NCI-H2107 (cell line): ENCODE results near the gene FYCO1.

ENCODE experiments used
- DNase-seq: peaks from one replicate; lab custom pipeline; 2025; lab: John Stamatoyannopoulos, UW

Gene FYCO1

DNA sequence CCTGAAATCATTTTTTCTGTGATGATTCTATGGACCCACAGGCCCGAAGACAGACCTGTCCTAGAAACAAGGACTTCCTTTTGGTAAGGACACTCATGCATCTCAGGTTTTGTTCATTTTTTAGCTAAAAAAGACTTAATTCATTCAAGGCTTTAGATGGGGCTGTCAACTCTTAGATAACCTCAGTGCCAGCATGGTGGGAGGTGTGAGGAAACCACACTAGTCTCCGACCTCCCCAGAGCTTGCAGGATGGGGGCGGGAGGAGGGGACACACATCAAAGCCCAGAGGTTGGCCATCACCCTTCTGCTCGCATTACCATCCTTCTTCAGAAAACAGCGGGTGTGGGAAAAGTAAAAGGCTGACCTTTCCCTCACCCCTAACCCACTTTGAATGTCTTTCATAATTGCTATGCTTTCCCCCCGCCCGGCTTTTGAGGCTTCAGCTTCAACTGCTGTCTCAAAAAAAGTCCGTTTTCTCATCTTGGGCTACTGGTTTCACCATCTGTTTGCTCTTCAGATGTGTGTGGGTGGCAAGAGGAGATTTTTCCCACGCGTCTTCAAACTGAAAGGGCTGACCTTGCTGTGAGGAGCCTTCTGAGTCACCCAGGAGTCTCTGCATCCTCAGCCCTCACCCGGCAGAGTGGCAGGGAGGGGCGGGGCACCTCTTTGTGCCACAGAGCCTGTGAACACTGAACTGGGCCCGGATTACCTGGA, 79.9 kb downstream of the FYCO1 start:
- DNase-seq: no peak

DNA sequence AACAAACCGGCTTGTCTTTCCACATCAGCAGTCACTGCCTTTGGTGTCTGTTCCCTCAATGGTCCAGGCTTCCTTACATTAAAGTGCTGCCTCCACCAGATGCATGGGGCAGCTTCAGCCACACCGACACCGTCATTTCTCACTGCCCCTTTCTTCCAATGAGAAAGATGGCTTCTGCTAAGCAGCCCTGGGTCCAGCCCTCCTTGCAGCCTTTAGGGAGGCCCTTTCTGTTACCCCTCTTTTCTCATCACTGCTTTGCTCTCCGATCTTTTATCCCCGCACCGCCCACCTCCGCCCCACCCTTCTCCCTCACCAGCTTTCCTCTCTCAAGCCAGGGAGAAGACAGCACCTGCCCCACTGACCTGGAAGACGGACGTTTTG, 80.6 kb downstream of the FYCO1 start:
- DNase-seq: no peak

DNA sequence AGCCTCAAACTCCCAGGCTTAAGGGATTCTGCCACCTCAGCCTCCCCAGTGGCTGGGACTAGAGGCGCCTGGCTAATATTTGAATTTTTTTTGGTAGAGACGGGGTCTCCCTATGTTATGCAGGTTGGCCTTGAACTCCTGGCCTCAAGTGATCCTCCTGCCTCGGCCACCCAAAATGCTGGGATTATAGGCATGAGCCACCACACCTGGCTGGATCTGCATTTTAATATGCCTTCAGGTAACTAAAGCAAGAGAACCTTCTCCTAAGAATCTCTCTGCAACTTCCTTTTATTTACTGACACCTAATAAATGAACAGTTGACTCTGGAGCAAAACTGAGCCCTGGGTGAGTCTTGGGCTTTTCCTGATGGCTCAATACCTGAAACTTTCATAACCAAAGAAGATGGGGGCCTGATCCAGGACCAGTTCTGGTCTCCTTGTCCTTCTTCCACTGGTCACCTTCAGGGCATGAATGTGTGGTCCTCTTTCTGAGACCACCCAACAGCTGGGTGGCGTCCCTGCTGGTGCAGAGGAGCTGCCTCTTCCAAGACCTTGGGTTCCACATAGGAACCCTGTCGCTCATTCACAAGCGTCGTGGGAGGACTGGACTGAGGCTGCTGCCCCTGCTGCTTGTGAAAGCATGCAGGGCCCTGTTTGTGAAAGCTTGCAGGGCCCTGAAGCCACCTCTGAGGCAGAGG, 81.1 kb downstream of the FYCO1 start:
- no peak for DNase-seq

DNA sequence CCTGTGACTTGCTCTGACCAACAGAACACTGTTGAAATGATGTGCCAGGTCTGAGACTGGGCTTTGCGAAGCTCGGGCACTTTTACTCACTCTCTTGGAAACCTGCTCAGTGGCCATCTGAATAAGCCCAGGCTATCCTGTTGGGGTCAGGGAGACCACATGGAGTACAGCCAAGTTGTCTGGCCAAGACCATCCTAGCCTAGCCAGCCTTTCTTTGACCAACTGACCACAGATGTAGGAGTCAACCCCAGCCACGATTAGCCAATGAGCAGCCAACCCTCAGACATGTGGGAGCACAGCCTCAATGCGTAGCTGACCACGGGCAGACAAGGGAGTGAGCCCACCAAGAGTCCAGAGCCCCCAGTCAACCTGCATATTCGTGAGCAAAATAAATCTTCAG, 83.2 kb downstream of the FYCO1 start:
- no peak for DNase-seq

DNA sequence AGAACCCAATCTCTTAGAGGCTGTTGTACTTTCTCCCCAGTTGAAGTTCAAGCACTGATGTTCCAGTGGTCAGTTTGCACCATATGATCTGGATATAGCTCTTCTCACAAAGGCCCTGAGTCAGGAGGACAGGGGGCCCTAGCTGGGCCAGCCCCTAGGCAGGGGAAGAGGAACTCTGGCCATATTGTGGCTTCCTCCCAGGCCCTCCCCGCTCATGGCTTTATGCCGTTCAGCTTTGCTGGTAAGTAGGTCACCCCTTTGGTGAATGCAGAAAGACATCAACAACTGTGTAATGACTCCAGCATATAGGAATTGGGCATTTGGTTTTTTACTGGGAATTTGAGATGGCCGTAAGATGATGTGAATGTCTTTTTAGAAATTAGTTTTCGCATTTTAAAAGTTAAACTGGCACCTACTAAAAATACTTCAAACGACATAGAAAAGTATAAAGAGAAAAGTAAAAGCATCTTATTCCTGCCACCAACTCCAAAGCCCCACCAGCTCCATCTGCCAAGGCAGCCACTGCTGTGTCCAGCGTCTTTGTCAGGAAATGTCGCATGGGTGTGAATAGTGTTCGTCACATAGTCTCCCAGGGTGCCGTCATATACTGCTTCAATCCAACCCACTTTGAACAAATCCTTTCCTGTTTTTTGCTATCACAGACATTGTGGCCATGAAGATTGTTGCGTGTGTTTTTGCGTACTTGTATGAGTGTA, 84.0 kb downstream of the FYCO1 start:
- DNase-seq: no peak

DNA sequence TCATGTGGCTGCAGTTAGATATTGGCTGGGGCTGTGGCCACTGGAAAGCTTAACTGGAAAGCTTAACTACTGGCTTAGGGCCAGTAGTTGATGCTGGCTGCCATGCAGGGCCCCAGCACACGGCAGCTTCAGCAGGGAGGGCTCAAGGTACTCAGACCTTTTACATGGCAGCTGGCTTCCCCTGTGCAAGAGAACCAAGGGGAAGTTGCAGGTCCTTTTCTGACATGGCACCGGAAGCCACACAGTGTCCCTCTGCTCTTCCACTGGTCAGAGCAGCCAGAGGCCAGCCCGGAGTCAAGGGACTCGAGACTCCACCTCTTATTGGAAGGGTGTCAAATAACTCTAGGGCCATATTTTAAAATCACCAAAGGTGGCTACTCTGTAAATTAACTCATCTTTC, 84.7 kb downstream of the FYCO1 start:
- DNase-seq: no peak

DNA sequence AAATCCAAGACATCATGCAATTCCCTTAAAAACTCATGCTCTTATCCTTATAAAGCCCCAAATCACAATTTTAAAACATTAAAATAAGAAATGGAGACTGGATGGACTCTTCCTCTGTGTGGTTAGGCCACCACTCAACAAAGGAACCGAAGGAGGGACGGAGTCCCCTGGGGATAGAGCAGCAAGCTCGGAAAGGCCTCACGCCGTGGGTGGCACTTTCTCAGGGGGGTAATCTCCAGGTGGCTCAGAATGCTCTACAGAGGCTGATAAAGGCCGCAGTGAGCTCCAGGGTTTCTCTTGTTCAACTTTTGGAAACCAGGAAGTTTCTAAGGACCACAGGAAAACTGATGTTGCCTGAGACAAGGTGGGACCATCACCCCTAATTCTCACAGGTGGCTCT, 86.1 kb downstream of the FYCO1 start:
- DNase-seq: no peak

DNA sequence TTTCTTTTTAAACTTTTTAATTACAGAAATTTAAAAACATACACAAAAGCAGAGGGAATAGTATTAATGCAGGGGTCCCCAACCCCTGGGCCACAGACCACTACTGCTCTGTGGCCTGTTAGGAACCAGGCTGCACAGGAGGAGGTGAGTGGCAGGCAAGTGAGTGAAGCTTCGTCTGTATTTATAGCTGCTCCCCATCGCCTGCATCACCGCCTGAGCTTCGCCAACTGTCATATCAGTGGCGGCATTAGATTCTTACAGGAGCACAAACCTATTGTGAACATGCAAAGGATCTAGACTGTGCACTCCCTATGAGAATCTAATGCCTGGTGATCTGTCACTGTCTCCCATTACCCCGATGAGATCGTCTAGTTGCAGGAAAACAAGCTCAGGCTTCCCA, 86.9 kb downstream of the FYCO1 start:
- no peak for DNase-seq

DNA sequence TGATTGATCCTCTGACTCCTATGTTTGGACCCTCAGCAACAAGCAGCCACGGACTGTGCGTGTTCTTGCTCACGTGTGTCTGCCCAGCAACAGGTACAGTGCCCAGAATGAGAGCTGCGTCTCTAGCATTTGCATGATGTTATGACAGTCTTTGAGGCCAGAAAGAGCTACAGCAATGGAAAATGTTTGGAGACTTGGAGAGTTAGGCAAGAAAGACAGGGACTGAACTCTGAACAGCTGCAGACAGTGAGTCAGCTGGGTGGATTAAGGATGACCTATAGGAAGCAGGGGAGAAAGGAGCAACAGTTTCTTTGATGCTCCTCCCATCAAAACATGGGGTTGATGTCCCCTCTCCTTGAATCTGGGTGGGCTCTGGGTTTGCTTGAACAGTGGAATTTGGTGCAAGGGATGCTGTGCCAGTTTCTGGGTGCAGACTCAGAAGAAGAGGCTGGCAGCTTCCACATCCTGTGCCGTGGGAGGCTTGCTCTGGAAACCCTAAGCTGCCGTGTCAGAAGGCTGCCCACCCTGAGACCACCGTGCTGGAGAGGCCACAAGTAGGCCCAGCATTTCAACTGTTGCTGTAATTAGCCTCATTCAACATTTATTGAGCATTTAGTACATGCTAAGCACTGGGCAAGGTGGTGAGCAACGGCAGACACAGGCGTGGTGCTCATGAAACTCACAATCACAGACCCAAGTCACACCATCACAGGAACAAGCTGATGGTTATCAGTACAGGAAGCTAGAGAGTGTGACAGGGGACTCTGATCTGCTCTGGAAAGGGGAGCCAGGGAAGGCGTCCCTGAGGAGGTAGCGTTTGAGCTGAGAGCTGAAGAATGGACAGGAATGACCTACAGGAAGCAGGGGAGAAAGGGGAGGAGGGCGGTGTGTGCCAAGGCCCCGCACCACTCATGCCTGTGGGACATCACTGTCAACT, 87.6 kb downstream of the FYCO1 start:
- no peak for DNase-seq

DNA sequence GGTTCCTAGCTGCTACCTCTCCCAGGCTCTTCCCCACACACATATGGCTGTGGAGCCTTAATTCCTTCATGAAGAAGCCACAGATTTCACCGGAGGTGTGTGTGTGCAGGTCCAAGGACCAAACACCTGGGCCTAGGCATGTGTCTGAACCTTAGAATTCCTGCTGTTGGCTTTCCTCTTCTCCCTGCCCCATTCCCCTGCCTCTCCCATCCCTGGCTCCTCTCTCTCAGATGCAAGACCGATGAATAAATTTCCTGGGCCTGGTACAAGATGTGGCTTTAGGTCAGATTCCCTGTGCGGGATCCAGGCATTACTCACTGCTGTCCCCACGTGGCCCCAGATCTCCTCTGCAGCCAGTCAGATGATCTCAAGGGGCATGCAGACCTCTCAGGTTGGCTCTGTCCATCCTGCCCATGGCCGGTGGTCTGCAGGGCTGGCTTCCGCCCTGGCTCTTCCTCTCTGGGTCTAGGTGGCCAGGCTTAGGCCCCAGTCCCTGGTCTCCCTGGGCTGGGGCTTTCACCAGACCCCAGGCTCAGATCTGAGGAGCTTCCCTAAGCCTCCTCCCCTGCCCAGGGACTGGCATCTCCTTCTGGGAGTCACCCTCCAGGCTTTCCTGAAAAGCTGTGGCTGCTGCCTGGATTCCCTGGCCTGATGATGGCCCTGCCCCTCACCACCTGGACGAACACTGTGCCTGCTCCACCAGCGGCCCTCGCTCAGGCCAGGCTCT, 88.8 kb downstream of the FYCO1 start:
- no peak for DNase-seq

DNA sequence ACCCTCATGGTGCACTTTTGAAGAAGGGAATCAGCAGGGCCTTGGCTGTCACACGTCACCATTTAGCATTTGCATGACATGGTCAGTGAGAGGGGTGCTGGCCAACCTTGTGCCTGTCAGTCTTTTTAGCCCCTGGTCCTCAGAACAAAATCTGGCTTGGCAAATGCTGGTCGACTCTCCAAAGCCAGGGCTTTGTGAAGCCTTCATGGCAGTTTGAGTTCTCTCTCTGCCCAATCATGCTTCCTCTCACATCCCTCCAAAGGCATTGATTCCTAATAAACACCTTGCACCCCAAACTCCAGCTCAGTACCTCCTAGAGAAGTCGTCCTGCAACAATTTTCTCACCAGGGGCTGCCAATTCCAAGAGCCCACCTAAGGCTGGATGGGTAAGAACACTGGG, 89.9 kb downstream of the FYCO1 start:
- DNase-seq: no peak

DNA sequence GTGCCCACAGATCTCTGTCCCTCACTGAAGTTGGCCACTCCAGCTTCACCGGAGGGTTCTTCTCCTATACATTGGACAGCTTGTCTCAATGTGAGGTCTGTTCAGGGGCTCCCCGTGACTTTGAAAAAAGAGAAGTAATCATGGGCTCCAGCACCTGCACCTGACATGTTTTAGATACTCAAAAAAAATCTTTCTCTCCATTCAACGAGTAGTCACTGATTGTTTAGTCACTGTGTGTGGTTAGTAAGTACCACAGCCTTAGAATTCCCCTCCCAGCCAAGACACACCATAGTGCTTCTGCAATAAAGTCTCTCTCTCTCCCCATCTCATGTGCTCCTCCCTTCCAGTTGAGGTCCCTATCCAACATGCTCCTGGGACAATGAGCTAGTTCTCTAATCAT, 90.7 kb downstream of the FYCO1 start:
- no peak for DNase-seq

DNA sequence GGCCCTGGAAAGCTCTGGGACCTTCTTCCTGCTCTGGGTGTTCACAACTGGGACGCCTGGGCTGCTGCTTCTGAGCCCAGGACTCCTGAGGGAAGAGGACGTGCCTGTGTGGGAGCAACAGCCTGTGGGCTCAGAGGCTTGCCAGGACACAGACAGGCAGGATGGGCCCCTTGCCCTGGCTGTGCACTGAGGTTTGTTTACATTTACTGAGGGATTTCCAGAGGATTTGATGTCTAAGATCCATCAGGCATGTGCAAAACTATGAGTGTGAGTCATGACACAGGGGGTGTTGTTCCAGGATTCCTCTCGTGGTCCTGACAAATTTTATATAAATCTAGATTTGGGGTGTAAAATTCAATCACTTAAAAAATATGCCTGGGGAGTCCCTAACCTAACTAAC, 98.7 kb downstream of the FYCO1 start:
- no peak for DNase-seq

DNA sequence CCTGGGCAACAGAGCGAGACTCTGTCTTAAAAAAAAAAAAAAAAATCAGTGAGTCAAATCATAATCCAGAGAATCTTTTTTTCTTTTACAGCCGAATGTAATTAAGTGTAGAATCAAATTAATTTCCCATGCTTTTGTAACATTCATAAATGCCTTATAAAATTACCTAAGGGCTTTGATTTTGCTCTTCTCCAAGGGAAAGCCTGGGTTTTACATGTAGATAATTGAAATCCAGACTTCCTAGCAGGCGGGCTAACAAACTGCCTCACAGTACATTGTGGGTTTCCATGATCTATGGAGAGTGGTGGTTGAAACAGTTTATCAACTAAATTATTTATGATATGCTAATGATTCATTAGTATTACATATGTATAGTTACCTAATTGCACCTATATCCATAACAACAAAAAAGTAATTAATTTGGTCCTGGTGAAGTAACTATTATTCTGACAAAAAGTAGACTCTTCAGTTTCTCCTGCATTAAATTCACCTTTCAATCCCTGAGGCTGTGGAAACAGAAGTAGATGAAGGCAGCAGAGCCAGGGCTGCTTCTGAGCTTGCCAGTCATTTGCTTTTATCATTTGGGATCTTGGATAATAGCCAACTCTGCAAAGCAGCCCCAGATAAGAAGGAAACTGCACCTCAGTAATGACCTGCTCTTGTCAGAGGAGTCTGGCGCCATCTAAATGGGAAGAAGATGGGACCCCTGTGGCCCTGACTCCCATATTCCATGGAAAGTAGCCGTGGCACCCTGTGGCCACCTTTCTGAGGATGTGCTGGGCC, 99.7 kb downstream of the FYCO1 start:
- DNase-seq: no peak

DNA sequence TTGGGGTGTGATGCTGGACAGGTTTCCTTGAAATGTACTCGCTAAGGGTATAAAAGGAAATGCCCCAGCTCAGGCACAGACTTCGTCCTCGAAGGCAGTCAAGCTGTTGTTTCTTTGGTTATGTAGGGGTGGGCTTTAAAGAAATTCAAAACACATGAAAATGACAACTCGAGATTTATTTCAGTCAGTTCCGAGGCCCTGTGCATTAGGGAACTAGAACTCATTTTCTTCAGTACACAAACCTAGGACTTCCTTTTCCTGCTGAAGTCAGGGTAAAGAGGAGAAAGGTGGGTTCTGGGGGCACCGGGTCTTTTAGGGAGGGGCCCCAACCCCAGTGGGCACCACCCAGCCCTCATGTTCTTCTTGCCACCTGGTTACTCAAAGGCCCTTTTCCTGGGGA, 101.6 kb downstream of the FYCO1 start:
- DNase-seq: no peak

DNA sequence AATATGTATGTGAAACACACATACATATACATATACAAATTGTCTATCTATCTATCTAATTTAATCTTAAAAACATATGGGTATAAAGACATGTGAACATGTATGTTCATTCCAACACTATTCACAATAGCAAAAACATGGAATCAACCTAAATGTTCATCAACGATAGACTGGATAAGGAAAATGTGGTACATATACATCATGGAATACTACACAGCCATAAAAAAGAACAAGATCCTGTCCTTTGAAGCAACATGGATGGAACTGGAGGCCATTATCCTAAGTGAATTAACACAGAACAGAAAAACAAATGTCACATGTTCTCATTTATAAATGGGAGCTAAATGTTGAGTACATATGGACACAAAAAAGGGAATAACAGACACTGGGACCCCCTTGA, 103.5 kb downstream of the FYCO1 start:
- DNase-seq: no peak

DNA sequence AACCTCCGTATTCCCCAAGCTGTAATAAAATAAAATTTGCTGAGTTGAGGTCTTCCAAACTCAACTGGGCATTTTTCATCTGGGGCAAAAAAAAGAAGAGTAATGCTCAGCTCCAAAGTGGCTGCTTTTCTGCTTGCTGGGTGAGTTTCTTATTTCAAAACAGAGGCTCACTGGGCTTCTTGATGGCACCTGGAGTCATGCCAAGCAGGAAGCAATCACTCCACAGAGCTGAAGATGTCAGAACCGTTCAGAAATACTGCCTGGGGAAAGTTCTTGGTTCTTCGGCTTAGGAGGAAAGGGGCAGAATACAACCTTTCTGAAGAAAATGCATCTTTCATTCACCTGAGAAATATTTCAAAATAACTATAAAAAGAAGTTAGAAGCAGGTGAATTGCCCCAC, 105.2 kb downstream of the FYCO1 start:
- peak; percentile 13 for DNase-seq

DNA sequence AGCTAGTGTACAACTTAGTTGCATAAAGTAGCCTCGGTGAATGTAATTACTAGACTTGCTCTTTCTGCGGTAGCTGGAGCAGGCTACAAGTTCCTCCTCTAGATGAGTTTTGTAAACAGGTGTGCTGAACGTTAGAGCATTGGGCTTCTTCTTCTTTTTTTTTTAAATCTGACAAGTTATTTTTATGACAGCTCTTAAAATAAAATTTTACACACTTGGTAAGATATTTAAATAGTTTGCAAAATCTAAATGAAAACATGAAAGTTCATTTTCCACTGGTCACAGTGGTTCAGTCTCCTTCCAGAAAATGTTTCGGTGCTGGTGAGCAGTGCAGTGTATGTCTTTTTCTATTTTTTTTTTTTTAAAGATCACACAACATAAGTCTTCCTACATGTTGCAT, 106.3 kb downstream of the FYCO1 start:
- no peak for DNase-seq

DNA sequence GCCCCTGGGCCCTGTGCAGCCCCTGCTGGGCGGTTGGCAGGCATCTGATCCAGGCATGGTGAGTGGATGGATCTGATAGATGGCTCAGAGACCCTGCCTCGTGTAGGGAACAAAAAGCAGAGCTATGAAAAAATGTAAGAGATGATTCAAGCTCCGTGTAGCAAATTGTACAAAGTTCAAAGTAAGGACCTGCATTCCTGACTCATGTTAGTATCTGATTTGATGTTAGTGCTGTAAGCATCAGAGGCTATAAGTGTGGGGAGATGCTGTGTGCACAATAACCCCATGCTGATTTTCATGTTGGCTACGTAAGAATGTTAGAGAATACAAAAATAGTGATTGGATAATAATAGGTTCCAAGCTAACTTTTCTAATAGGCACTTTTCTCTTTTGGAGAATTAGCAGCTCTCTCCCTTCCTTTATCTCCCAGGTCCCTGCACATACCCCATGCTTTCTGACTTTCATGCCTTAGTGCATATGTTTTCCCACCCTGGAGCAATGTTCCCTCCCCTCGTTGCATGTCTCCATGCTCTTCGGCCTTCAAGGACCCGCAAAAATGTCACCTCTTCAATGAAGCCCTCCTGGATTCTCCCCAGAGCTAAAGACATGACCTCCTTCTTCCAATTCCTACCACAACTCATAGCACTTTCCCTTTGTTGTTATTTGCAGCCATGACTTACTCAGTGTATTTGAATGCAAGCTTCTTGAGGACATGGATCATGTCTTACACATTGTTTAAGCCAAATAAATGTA, 107.7 kb downstream of the FYCO1 start:
- no peak for DNase-seq

DNA sequence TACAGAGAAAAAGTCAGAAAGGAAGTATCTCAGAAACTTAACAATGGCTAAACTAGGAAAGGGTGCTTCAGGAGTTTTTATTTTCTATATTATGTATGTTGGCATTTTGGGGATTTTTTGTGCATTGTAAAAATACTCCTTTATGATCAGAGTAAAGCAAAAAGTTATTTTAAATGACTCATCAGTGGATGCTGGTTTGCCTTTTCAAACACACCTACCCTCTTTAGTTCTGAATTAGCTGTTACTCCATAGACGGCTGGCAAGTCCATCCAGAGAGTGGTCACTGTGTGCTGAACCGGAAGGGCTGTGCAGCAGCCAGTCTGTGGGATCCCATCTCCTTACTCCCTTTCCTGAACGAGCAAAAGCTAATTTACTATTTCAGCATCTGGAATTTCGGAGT, 108.3 kb downstream of the FYCO1 start:
- DNase-seq: no peak
